AG04449 (cell line): ENCODE data around the gene AMOTL2.

Source experiments
- CTCF ChIA-PET: fragments of 350-600 bp; formaldehyde crosslinking; extraction: SDS; loops from one replicate; lab custom pipeline; 2021; ENCODE audit warnings: antibody characterized with exemption; lab: Yijun Ruan, JAX
- POLR2A ChIA-PET: fragments of 400-600, 350-600 bp; formaldehyde crosslinking; extraction: SDS; loops from one replicate; lab custom pipeline; 2020; ENCODE audit warnings: antibody characterized with exemption, inconsistent platforms; lab: Yijun Ruan, JAX
- DNase-seq: peaks from one replicate; pipeline ENCODE4 v3.0.0-alpha.2; 2010; ENCODE audit warnings: low read depth, low spot score
- H3K4me3 ChIP-seq: 2 replicates; pipeline ENCODE4 v1.5.1; 2011; ENCODE audit warnings: low read depth, mild to moderate bottlenecking, control low read depth, low read length
- CTCF ChIP-seq: IDR thresholded peaks from one replicate; pipeline ENCODE4 v1.5.1; 2011; ENCODE audit warnings: mild to moderate bottlenecking, moderate library complexity, low read length, control low read depth, inconsistent platforms; ENCODE audit not compliant: insufficient read depth; ENCODE audit errors: missing control alignments

The AMOTL2 gene

GRCh38 chr3:134338516-134339261 is 35.6 kb downstream of the AMOTL2 start:
- no peak overlapping the region for H3K4me3 ChIP-seq
- no peak for TF ChIP-seq CTCF
- POLR2A ChIA-PET: interaction anchor here (0.6 to 3.3 kb wide), 4 partner anchors 11 to 24 kb away, joined by 3 to 26 read pairs (median 4); no protein-coding TSS in a partner anchor
- no peak for DNase-seq
- CTCF ChIA-PET: interaction anchor here (0.6 to 1.9 kb wide), 4 partner anchors 28 to 140 kb away, joined by 3 to 10 read pairs (median 3); no protein-coding TSS in a partner anchor

GRCh38 chr3:134338201-134338512 is 36.1 kb downstream of the AMOTL2 start:
- DNase-seq: no peak
- ChIA-PET POLR2A (interaction anchor here (0.6 to 3.3 kb wide), 3 partner anchors 12 to 25 kb away, joined by 3 to 26 read pairs (median 4); no protein-coding TSS in a partner anchor), CTCF (interaction anchor here (1.0 to 1.9 kb wide), 5 partner anchors 11 to 135 kb away, joined by 3 to 10 read pairs (median 4); no protein-coding TSS in a partner anchor)
- no peak for TF ChIP-seq CTCF
- H3K4me3 ChIP-seq: no peak overlapping the region

GRCh38 chr3:134337511-134338200 is 36.6 kb downstream of the AMOTL2 start:
- no peak for DNase-seq
- CTCF ChIA-PET: interaction anchor here (0.9 to 1.9 kb wide), 7 partner anchors 8 to 139 kb away, joined by 3 to 10 read pairs (median 4); no protein-coding TSS in a partner anchor
- H3K4me3 ChIP-seq: no peak overlapping the region
- POLR2A ChIA-PET: interaction anchor here (0.6 to 3.3 kb wide), 3 partner anchors 12 to 20 kb away, joined by 3 to 26 read pairs (median 3); no protein-coding TSS in a partner anchor
- TF ChIP-seq CTCF: no peak

GRCh38 chr3:134337071-134337482 is 37.2 kb downstream of the AMOTL2 start:
- ChIA-PET CTCF (interaction anchor here (0.9 to 1.9 kb wide), 5 partner anchors 9 to 140 kb away, joined by 3 to 10 read pairs (median 4); no protein-coding TSS in a partner anchor), POLR2A (interaction anchor here (1.0 kb wide), 1 partner anchor 19 kb away, joined by 3 read pairs; no protein-coding TSS in a partner anchor)
- no peak for DNase-seq
- no peak for TF ChIP-seq CTCF
- H3K4me3 ChIP-seq: no peak overlapping the region

GRCh38 chr3:134336587-134336986 is 37.7 kb downstream of the AMOTL2 start:
- POLR2A ChIA-PET: interaction anchor here (0.9 kb wide), 1 partner anchor 21 kb away, joined by 5 read pairs; no protein-coding TSS in a partner anchor
- no peak for TF ChIP-seq CTCF
- CTCF ChIA-PET: interaction anchor here (1.1 to 2.4 kb wide), 2 partner anchors 9 to 28 kb away, joined by 3 to 9 read pairs; no protein-coding TSS in a partner anchor
- DNase-seq: no peak
- no peak overlapping the region for H3K4me3 ChIP-seq
